NCI-H748 treated with DMSO at 0.1 percent for 48 hours (cell line): ENCODE measurements around the gene ANKMY1.

Source experiments
- DNase-seq: peaks from one replicate; lab custom pipeline; 2025; lab: John Stamatoyannopoulos, UW

Gene ANKMY1

DNA sequence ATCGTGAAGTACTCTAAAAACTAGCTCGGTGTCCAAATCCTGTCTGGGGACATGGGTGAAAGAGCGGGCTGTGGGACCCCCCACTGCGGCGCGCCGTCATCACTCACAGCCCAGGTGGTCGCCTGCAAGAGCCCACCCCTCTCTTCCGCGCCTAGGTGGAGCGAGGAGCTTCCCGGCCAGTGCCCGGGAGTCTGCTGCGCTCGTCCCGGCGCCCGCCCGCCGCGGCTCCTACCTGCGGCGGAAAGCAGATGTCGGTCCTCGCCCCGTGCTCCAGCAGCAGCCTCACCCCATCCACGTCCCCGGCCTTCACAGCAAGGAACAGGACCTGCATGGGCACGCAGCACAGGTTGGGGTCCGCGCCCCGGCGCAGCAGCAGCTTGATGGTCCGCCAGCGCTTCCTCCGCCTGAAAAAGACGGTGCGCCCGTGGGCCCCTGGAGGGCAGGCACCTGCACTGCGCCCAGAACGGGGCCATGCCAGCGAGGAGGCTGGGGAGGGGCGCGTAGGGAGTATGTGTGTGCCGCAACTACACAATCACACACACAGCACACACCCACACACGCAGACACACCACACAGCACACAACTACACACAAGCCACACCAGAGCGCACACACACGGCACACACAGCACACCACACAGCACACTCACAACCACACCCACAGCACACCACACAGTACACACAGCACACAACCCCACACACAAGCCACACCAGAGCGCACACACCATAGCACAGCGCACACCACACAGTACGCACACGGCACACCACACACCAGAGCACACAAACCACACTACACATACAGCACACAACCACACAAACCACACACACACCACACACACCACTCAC is 37.4 kb downstream of the ANKMY1 start:
- no peak for DNase-seq

GRCh38 chr2:240519396-240520129 is 38.2 kb downstream of the ANKMY1 start:
- DNase-seq, result no peak

- DNase-seq, result no peak
These were observed 38.8 kb downstream of the ANKMY1 start for GRCh38 chr2:240518981-240519380.

- no peak for DNase-seq
These were observed 40.4 kb downstream of the ANKMY1 start for GRCh38 chr2:240517342-240517741.

DNA sequence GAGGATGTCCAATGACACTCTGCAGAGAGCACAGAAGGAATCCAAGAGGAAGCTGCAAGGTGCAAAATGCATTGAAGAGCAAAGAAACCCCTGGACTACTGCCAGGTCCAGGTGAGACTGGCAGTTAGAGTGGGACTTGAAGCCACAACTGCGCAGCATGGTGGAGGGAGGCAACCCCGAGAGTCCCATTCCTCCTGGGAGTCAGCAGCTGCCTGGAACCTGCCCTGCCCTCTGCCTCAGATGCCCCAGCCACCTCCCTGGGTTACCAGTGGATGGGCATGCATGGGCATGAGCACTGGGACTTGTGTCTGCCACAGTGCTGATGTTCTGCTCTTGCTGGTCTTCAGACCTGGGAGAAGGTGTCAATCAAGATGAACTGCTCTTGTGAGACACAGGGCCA is 43.2 kb downstream of the ANKMY1 start:
- DNase-seq, result no peak

- DNase-seq, result peak; percentile 47
These were observed 44.1 kb downstream of the ANKMY1 start for GRCh38 chr2:240513549-240514287.

DNA sequence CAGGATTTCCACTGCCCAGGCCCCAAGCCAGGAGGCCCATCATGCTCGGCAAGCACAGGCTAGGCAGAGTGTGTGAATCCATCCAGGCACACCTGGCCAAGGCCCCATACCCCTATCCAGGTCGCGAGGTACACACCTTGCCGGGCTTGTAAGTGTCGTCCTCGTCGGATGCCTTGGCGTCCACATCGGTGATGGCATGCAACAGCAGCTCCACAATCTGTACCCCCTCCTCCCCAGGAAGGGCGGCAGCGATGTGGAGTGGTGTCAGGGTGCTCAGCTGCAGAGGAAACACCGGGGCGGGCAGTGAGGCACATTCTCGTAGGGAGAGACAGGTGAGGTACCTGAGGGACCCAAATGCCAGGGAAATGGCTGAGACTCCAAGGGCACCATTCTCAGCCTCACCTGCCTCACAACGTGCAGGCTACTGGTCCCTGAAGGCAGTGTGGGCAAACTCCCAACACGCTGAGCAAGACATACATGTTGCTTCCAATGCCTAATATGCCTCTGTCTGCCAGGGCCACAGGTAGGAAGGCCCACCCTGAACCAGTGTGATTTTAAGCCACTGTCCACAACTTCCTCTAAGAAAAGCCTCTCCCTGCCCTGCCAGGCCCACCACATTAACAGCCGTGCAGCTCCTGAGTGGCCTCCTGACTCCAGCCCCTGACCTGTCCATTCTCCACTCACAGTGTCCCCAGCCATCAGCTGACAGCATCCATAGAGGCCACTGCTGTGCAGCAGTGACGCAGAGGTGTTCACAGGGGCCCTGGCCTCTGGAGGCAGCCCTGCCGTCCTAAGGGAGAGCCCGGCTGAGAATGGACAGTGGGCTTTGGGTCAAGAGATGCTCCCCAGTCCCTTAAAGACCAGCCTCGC is 44.9 kb downstream of the ANKMY1 start:
- DNase-seq, result no peak

DNA sequence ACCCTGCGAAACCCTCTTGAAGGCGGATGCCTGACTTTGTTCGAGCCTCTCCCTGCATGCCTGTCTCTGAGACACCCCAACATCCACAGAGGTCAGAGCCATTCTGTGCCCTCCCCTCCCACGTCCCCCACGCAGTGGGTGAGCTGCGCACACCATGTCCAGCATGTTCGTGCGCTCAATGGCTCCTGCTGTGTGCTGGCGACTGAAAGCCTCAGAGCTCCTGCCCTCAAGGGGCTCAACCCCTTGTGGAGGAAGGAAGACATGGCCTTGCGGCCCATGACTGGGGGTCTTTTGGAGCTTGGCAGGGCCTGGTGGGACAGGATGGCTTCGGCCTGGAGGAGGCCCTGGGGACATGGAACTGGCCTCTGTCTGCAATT is 45.7 kb downstream of the ANKMY1 start:
- DNase-seq, result no peak

DNA sequence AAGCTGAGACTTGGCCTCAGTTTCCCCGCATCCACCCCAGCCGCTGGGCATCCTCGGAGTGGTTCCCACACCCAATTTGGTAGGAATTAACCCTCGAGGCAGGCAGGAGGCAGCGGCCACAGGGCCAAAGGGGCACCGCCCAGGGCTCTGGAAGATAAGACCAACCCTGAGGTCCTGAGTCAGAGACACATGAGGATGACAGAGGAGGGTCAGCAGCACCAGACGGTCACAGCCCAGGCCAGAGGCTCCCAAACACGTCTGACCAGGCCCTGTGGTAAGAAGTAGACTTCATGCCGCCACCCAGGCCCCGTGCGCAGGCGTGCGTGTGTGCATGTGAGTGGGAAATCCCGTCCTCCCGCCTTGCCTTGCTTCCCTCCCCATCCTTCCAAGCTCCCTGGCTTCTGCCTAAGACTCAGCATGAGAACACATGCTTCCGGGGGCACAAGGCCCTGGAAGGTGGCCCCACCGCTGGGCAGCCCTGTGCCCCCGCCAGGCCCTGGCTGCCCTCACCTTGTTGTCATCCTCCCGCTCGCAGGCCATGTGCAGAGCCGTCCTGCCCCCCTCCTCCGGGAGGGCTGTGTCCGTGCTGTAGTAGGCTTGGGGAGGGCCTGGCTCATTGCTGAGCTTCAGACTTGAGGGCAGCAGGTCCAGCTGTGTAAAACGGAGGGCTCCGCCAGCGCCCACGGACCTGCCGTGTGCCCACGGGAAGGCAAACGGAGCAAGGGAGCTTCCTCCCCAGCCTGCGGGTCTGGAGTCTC is 46.3 kb downstream of the ANKMY1 start:
- no peak for DNase-seq

GRCh38 chr2:240510513-240511210 is 47.1 kb downstream of the ANKMY1 start:
- no peak for DNase-seq

DNA sequence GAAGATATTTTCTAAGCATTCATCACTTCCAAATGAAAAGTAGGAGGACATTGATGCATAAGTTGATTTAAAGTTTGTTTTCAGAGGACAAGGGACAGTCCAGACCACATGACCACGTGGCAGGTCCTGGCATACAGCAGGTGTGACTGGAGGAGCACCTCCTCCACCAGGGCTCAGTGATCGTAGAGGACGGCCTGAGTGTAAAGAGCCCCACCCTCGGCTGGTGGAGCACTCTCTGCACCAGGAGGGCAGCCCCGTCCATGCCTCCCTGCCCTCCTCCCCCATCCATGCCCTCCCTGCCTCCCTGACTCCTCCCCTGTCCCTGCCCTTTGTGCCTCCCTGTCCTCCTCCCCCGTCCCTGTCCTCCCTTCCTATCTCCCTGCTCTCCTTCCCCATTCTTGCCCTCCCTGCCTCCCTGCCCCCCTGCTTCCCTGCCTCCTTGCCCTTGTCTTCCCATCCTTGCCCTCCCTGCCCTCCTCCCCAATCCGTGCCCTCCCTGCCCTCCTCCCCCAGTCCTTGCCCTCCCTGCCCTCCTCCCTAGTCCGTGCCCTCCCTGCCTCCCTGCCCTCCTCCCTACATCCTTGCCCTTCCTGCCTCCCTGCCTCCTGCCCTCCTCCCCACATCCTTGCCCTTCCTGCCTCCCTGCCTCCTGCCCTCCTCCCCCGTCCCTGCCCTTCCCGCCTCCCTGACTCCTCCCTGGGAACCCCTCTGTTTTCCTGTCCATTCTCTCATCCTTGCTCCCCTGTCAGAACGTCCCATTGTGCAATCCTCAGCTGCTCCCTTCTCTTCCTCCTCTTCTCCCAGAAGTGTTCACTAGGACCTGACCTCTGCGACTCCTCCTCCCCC is 47.9 kb downstream of the ANKMY1 start:
- no peak for DNase-seq

- no peak for DNase-seq
These were observed 48.8 kb downstream of the ANKMY1 start for GRCh38 chr2:240508832-240509545.

GRCh38 chr2:240507778-240508251 is 50.0 kb downstream of the ANKMY1 start:
- DNase-seq, result no peak

- no peak for DNase-seq
These were observed 50.6 kb downstream of the ANKMY1 start for GRCh38 chr2:240507060-240507777.

DNA sequence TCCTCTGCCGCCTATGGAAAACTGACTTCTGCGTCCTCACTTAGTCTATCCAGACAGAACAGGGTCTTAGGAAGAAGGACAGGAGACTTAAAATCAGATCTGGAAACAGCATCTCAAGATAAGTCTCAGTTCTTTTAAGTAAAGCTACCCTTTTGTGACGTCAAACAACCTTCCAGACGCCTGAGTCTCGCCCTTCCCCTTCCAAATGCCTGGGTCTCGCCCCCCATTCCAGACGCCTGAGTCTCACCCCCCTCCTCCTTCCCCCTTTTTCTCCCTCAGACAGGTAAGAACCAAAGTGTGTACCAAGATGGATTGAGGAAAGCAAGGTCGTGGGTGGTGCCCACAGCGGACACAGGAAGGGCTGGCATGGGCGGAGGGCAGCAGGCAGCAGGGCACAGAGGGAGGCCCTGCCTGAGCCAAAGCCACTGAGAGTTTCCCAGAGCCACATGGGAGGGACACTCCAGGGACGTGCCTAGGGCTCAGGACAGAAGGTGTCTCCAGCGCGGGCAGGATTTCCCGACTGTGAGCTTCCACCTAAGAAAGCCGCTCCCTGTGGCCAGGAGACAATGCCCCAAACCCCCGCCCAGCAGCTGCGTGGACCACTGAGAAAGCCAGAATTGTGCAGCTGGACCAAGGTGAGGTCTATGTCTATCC is 51.3 kb downstream of the ANKMY1 start:
- no peak for DNase-seq

DNA sequence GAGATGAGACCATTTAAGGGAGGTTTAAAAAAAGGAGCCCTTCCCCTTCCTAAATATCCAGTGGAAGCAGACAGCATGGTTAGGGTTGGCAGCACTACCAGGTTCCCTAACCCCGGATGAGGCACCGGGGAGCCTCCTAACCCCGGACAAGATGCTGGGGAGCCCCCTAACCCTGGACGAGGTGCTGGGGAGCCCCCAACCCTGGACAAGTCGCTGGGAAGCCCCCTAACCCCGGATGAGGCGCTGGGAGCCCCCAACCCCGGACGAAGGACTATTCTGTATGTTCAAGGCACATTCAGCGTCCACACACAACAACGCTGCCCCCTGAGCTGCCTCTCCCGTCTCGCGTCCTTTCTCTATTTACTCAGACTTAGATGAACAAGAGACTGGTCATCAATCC is 51.9 kb downstream of the ANKMY1 start:
- no peak for DNase-seq

DNA sequence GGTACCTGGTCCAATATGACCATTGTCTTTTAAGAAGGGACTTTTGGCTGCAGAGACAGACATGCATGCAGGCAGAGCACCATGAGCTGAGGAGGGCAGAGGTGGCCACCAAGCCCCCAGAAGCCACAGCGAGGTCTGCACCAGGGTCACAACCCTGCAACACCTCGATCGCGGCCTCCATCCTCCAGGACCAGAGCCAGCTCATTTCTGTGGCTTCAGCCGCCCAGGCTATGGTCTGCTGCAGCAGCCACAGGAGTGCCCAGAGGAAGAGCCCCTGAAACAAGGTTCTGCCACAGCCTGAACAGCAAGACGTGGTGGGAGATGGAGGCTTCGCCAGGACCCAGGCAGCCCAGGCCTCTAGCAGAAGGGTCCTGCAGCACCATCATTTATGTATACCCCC is 53.9 kb downstream of the ANKMY1 start:
- DNase-seq, result no peak
